ENCODE data around the gene BMP2K.

The BMP2K gene

DNA sequence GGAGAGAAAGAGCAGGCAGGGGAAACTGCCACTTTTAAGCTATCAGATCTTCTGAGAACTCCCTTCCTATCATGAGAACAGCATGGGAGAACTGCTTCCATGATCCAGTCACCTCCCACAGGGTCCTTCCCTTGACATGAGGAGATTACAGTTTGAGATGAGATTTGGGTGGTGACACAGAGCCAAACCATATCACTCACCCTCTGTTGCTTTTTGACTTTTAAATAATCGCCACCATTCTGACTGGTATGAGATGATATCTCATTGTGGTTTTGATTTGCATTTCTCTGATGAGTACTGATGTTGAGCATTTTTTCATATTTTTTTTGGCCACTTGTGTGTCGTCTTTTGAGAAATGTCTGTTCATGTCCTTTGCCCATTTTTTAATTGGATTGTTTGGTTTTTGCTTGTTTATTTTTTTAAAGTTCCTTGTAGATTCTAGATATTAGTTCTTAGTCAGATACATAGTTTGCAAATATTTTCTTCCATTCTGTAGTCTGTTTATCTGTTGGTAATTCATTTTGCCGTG, 169.6 kb downstream of the BMP2K start:
- H3K9me3 ChIP-seq (ENCODE audit: control insufficient read depth, low read depth, low read length): no peaks in the 10 kb centered on the region
- no peak overlapping the region for H3K9ac ChIP-seq (ENCODE audit: low read length)
- H3K27ac ChIP-seq (ENCODE audit: low read length): no peak overlapping the region

DNA sequence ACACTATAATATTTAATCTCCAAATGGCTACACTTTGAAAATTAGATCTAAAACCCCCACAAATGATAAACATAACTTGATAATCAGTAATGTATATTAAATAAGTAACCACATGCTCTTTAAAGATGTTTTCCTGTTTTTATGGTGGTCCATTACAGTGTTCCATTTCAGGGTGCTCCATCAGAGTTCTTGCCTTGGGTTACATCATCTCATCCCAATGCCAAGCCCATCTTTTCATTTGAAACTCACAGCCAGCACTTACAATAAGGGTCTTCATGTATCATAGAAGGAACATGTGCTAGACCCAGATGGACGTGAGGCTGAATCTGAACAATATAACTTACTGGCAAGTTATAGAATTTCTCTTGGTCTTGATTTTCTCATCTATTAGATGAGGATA, 173.6 kb downstream of the BMP2K start:
- no peaks in the 10 kb centered on the region for H3K9me3 ChIP-seq (ENCODE audit: control insufficient read depth, low read depth, low read length)
- no peaks in the 10 kb centered on the region for H3K36me3 ChIP-seq (ENCODE audit: control insufficient read depth, low read depth, low read length)
- no peak overlapping the region for H3K9ac ChIP-seq (ENCODE audit: low read length)
- no peak overlapping the region for H3K4me3 ChIP-seq (ENCODE audit: low read length)
- no peak overlapping the region for H3K27ac ChIP-seq (ENCODE audit: low read length)
- no peaks in the 10 kb centered on the region for H3K27me3 ChIP-seq (ENCODE audit: control insufficient read depth, insufficient read depth, low read length)
- H3K4me1 ChIP-seq (ENCODE audit: control insufficient read depth, low read depth, low read length): no peaks in the 10 kb centered on the region

More for the DNA sequence above, 169.6 kb downstream of the BMP2K start:
- H3K4me1 ChIP-seq (ENCODE audit: control insufficient read depth, low read depth, low read length): no peaks in the 10 kb centered on the region
- no peaks in the 10 kb centered on the region for H3K36me3 ChIP-seq (ENCODE audit: control insufficient read depth, low read depth, low read length)
- peaks cover 9% of the 10 kb centered on the region for H3K27me3 ChIP-seq (ENCODE audit: control insufficient read depth, insufficient read depth, low read length)
- H3K4me3 ChIP-seq (ENCODE audit: low read length): no peak overlapping the region

DNA sequence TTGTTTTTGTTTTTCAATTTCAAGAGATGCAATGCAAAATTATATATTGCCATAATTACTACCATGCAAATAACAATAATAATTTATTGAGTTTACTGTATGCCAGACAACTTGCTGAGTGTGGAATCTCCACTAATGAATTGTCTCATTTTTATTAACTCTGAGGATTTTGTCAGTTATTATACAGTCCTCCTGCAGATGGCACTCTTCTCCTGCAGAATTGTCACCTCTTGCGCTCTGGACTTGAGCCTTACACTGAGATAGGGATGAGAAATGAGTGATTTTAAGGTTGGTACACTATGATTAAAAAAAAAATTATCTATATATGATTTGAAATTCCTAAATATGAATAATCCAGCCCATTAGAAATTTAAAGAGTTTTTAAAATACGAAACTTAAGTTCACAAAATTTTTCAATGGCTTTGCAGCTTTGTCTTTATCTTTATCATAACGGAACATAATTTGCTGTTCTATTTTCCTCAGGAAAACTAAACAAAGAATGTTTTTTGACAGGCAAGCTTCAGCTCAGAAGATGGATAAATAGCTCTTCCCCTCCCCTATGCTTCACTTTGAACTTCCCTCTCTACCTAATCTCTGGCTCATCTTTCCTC, 175.8 kb downstream of the BMP2K start:
- Histone ChIP-seq H3K4me3 (ENCODE audit: low read length) (no peak overlapping the region), H3K27me3 (ENCODE audit: control insufficient read depth, insufficient read depth, low read length) (no peaks in the 10 kb centered on the region), H3K27ac (ENCODE audit: low read length) (no peak overlapping the region), H3K4me1 (ENCODE audit: control insufficient read depth, low read depth, low read length) (no peaks in the 10 kb centered on the region), H3K36me3 (ENCODE audit: control insufficient read depth, low read depth, low read length) (no peaks in the 10 kb centered on the region), H3K9ac (ENCODE audit: low read length) (no peak overlapping the region), H3K9me3 (ENCODE audit: control insufficient read depth, low read depth, low read length) (no peaks in the 10 kb centered on the region)

DNA sequence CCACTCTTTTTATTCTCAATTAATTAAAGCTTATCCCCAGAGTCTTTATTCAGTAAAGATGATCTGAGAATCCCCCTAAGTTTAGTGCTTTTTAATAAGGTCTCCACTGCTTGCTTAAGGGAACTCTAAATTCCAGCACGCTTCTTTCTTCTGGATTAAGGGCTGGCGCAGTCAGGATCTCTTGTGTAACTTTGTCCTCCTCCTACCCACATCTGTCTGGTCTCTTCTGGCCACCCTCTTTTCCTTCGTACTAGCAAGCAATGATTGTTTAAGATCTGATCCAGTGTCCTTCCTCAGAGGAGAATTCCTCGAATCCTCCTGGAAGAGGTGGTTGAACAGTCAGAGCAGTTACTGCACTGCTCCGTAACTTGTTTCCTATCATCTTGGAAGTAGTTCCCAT, 177.1 kb downstream of the BMP2K start:
- Histone ChIP-seq H3K4me1 (ENCODE audit: control insufficient read depth, low read depth, low read length) (no peaks in the 10 kb centered on the region), H3K27me3 (ENCODE audit: control insufficient read depth, insufficient read depth, low read length) (no peaks in the 10 kb centered on the region), H3K36me3 (ENCODE audit: control insufficient read depth, low read depth, low read length) (no peaks in the 10 kb centered on the region), H3K27ac (ENCODE audit: low read length) (no peak overlapping the region), H3K4me3 (ENCODE audit: low read length) (no peak overlapping the region), H3K9ac (ENCODE audit: low read length) (no peak overlapping the region), H3K9me3 (ENCODE audit: control insufficient read depth, low read depth, low read length) (no peaks in the 10 kb centered on the region)

DNA sequence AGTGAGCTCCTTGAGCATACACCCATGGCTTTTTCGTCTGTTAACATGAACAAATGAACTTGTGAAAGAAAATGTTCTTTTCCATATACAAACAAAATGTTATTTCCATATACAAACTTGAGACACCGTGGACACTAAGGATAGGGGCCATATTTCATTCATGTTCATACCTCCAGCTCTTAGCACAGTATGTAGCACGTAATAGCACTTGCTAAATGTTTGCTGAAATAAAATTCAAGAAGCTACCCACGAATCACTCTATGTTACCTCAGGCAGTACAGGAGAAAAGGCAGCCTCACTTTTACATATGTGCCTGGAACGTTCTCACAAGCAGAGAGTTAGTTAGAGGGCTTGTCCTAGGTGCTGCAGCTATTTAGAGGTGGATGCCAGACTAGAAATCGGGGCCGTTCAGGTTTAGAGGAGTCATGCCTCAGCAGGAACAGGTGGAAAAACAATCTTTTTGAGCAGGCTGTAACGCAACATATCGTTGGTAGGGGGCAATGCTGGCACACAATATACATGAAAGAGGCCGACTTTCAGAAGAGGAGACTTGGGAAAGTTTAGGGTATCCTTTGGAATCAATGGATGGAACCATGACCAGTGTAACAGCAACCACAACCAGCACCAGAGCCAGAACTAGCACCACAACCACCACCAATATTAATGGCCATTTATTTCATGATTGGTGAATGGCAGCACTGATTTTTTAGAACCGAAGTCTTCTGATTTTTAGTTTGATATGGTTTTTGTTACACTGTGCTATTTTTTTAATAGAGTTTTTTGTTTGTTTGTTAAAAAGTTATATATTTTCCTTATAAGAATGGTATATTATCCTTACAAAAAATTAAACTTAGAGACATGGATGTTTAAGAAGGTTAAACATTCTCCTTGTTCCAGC, 177.9 kb downstream of the BMP2K start:
- no peaks in the 10 kb centered on the region for H3K36me3 ChIP-seq (ENCODE audit: control insufficient read depth, low read depth, low read length)
- no peak overlapping the region for H3K27ac ChIP-seq (ENCODE audit: low read length)
- no peak overlapping the region for H3K9ac ChIP-seq (ENCODE audit: low read length)
- H3K27me3 ChIP-seq (ENCODE audit: control insufficient read depth, insufficient read depth, low read length): no peaks in the 10 kb centered on the region
- H3K9me3 ChIP-seq (ENCODE audit: control insufficient read depth, low read depth, low read length): no peaks in the 10 kb centered on the region
- H3K4me1 ChIP-seq (ENCODE audit: control insufficient read depth, low read depth, low read length): no peaks in the 10 kb centered on the region
- H3K4me3 ChIP-seq (ENCODE audit: low read length): no peak overlapping the region

DNA sequence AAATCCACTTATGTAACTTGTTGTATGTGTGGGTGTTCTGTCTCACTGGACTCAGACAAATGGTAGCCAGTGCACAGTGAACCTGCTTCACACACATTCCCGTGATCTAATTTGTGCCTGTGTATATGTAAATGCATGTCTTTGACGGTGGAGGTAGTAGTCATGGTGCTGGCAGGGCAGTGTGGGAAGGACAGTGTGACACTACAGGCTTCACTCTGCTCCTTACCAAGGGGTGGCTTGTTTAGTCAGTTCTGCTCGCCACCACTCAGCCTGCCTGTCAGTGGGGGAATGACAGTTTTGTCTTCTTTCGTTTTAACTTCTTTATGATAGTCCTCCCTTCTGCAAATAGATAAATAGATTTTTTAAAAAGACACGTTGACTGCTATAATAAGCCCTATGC, 180.8 kb downstream of the BMP2K start:
- Histone ChIP-seq H3K27me3 (ENCODE audit: control insufficient read depth, insufficient read depth, low read length) (no peaks in the 10 kb centered on the region), H3K9ac (ENCODE audit: low read length) (no peak overlapping the region), H3K27ac (ENCODE audit: low read length) (no peak overlapping the region), H3K9me3 (ENCODE audit: control insufficient read depth, low read depth, low read length) (no peaks in the 10 kb centered on the region), H3K4me3 (ENCODE audit: low read length) (no peak overlapping the region), H3K36me3 (ENCODE audit: control insufficient read depth, low read depth, low read length) (no peaks in the 10 kb centered on the region), H3K4me1 (ENCODE audit: control insufficient read depth, low read depth, low read length) (no peaks in the 10 kb centered on the region)

DNA sequence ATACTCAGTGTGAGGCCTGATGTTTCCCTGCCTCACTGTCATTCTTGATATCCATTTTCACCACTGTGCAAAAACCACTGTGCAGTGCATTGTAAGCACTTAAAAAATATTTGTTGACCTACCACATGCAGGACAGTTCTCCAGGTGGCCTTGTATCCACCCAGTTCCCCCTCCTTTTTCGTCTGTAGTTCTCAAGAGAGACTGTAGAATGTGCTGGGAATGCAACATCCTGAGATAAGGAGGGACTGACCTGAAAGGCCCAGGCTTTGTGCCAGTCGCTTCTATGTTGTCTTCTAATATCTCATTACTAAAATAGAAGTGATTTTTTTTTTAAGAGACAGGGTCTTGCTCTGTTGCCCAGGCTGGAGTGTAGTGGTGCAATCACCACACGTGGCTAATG, 184.8 kb downstream of the BMP2K start:
- no peaks in the 10 kb centered on the region for H3K4me1 ChIP-seq (ENCODE audit: control insufficient read depth, low read depth, low read length)
- no peaks in the 10 kb centered on the region for H3K27me3 ChIP-seq (ENCODE audit: control insufficient read depth, insufficient read depth, low read length)
- no peak overlapping the region for H3K4me3 ChIP-seq (ENCODE audit: low read length)
- H3K9ac ChIP-seq (ENCODE audit: low read length): no peak overlapping the region
- no peak overlapping the region for H3K27ac ChIP-seq (ENCODE audit: low read length)
- no peaks in the 10 kb centered on the region for H3K36me3 ChIP-seq (ENCODE audit: control insufficient read depth, low read depth, low read length)
- H3K9me3 ChIP-seq (ENCODE audit: control insufficient read depth, low read depth, low read length): no peaks in the 10 kb centered on the region
